Stromal cell of bone marrow (primary cell): ENCODE measurements around the gene RNU4-1.

Experiments
- DNase-seq: peaks from one replicate; pipeline ENCODE4 v3.0.0-alpha.2; 2012; ENCODE audit warnings: low read depth

RNU4-1 gene

GRCh38 chr12:120290609-120291305, 2.3 kb downstream of the RNU4-1 start:
- DNase-seq: no peak

DNA sequence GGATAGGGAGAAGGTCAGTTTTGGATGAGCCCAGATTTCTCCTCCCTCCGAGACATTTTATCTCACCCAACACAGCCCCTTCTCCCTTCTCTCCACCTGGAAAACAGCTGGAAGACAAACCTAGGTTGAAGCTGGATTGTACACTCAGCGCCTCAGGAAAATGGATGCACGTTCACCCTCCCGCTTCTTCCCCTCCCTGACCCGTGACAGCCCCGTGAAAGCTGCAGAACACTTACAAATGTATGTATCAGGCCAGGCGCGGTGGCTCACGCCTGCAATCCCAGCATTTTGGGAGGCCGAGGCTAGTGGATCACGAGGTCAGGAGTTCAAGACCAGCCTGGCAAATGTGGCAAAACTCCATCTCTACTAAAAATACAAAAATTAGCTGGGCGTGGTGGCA, 5.5 kb downstream of the RNU4-1 start:
- no peak for DNase-seq

DNA sequence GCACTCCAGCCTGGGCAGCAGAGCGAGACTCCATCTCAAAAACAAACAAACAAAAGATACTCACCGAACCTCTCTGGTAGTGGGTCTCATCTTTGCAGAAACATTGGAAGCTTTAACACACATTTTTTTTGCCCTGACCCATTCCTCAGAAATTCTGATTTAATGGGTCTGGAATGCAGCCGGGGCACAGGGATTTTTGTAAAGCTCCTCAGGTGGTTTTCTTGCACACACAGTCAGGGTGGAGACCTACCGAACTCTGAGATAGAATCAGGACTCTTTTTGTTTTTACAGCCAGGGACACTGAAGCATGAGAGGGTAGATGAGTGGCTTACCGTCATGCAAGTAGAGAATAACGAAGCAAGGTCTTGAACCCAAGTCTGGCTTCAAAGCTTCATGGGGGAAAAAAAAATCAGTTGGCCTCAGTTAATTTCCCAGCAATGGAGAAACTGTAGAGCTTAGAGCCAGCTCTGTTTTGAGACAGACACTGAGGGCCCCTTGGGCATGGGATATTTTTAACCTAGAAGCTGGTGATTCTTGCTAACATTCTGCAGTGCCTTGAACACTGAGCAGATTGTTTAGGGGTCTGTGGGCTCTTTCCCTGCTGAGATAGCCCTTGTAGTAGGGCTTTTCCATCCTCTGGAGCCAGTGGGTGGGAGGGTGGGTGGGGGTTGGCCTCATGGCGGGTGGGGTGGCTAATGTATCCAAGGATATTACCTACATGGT, 6.1 kb downstream of the RNU4-1 start:
- DNase-seq: no peak

DNA sequence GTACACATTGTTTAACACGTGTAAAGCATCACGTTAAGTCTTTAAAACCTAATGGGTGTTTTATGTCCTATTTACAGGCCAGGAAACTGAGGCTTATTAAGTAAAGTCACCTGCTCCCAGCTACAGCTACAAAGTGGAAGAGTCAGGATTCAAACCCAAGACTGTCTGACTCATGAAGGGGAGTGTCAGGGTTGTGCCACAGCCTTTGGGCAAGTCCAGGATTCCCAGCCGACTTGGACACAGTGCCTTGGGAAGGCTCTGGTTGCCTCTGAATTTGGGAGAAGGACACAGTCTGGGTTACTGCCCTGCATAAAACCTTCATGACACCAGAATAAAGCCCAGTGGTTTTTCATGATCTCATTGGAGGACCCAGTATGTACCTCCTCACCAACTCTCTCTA, 8.7 kb downstream of the RNU4-1 start:
- DNase-seq: no peak

DNA sequence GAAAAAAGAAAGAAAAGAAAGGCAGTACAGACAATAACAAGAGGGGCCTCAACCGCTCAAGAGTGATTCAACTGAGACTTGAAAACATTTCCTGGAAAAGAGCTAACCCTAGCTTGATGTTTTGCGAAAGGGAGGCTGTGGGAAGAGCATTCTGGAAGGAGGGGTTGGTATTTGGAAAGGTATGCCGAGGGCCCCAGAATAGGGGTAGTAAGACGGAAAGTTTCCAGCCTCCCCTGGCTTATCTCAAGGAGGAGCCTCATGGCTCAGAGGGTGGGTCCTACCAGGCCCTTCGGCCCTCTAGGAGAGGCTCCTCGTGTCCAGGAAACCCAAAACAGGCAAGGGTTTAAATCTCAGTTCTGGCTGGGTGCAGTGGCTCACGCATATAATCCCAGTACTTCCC, 9.7 kb downstream of the RNU4-1 start:
- DNase-seq: no peak

DNA sequence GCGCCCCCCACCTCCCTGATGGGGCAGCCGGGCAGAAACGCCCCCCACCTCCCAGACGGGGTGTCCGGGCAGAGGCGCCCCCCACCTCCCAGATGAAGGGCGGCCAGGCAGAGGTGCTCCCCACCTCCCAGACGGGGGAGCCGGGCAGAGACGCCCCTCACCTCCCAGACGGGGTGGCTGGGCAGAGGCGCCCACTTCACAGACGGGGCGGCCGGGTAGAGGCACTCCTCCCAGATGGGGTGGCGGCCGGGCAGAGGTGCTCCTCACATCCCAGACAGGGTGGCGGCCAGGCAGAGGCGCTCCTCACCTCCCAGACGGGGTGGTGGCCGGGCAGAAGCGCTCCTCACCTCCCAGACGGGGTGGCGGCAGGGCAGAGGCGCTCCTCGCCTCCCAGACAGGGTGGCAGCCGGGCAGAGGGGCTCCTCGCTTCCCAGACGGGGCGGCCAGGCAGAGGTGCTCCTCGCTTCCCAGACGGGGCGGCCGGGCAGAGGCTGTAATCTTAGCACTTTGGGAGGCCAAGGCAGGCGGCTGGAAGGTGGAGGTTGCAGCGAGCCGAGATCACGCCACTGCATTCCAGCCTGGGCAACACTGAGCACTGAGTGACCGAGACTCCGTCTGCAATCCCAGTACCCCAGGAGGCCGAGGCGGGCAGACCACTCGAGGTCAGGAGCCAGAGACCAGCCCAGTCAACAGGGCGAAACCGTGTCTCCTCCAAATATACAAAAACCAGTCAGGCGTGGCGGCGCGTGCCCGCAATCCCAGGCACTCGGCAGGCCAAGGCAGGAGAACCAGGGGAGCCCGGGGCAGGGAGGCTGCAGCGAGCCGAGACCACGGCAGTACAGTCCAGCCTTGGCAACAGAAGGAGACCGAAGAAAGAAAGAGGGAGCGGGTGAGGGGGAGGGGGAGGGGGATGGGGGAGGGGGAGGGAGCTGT, 14.6 kb downstream of the RNU4-1 start:
- DNase-seq: no peak

DNA sequence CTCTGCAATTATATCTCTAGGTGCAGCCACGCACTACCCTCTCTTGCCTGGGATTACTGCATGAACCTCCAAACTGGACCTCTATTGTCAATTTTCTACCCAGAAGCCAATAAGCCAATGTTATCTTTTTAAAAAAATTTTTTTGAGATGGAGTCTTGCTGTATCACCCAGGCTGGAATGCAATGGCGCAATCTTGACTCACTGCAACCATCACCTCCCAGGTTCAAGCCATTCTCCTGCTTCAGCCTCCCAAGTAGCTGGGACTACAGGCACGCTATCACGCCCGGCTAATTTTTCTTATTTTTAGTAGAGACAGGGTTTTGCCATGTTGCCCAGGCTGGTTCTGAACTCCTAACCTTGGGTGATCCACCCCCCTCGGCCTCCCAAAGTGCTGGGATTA, 16.3 kb downstream of the RNU4-1 start:
- no peak for DNase-seq

- no peak for DNase-seq
Measured at GRCh38 chr12:120267736-120268135, 25.3 kb downstream of the RNU4-1 start.

DNA sequence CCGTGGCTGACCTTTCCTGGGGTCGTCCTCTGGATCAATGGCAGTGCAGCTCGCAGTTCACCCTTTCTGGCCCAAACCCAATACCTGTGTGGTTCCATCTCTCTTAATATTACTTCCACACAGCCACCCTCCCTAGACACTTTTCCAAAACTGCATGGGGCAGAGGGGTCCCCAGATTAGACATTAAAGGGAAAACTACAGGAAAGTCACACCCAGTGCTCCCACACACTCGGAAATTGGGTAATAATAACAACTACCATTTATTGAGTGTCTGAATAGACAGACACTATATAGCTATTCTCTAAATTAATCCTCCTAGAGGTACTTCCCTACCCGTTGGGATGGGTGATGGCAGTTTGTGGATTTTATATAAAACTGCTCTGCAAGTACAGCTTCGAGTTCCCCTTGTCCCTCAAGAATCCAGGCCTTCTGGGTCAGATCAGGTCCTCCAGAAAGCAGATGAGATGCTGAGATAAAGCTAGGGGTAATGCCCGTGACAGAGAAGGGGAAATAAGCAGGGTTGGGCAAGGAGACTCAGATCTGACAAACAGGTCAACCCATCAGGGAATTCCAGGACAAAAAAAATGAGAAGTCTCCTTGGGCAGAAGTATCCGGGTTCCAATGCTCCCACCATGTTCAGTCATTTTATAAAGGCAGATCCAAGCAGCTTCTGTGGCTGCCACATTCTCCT, 26.7 kb downstream of the RNU4-1 start:
- no peak for DNase-seq

GRCh38 chr12:120265473-120266179, 27.4 kb downstream of the RNU4-1 start, which contains the start of gene PXN:
PXN (minus strand) TSS chr12:120265730; CDS start chr12:120265629, 101 bp downstream.
- DNase-seq: peak; percentile 47

GRCh38 chr12:120264904-120265472, 28.0 kb downstream of the RNU4-1 start:
- no peak for DNase-seq

- no peak for DNase-seq
Measured at GRCh38 chr12:120264086-120264903, 28.7 kb downstream of the RNU4-1 start.

GRCh38 chr12:120263748-120264085, 29.3 kb downstream of the RNU4-1 start:
- no peak for DNase-seq

DNA sequence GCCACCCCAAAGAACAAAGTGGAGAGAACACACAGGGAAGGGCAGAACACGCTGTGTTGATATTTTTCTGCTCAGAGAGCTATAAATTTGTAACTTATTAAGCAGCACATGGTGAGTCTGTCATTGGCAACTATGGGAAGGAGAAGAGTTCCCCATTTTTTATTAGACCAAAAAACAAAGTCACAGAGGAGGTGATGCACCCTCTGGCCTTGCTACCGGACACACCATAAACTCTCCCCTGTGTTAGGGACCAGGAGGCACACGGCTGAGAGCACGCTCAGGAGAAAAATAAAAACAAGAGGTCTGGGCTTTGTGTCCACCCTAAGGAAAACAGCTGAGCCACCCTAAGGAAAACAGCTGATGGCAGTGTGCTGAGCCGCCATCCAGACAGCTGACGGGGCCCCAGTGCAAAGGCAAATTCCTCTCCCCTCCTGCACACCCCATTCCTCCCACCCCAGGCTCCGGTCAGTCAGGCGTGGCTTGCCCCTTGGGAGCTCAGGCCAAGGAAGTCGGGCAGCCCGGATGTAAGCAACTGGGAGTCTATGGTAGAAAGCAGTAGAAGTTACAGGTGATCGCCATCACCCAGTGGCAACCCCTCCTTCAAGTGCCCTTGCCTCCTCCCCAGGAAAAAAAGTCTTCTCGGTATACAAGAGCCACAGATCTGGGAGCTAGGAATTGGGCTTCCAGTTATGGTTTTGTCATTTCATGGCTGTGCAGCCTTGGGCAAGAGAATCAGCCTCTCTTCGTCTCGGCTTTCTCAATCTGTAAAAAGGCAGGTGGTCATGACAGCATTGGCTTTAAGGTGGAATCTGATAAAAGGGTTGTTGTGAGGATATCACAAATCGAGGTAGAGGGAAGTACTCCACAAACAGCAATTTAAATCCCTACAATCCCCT, 29.9 kb downstream of the RNU4-1 start:
- no peak for DNase-seq

DNA sequence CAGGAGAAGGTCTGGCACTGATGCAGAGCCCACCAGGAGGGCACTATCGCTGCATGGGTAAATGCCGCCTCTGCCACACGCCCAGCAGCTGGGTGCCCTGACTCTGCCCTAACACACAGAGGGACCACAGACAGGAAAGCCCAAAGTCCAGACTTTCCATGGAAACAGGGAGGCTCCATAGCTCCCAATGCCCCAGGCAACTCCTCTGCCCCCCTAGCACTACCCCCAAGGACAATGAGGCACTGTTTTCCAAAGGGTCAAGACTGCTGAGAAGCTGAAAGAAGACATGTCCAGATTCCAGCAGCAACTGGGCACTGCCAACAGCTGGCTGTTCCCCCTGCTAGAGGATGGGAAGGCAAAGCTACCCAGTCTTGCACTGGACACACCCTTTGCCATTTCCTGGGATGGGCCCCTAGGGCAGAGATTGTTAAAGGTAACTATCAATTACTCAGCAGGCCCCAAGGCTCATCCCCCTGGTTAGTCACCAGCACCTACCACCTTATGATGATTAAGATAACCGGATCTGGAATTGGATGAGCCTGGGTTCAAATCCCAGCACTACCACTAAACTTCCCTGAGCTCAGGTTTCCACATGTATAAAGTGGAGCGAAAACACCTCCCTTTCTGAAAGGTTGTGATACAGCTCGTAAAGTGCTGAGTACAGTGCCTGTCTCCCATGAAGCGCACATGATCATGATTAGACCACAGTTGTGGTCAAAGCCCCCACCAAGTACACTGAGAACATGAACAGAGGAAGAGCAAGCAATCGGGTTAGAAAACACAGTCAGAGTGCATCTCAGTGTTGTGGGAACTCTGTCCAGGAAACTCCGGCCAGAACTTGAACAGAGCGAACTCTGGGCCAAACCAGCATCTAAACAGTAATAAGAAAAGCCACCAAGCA, 30.8 kb downstream of the RNU4-1 start:
- no peak for DNase-seq

- DNase-seq: no peak
Measured at GRCh38 chr12:120260607-120261006, 32.4 kb downstream of the RNU4-1 start.

DNA sequence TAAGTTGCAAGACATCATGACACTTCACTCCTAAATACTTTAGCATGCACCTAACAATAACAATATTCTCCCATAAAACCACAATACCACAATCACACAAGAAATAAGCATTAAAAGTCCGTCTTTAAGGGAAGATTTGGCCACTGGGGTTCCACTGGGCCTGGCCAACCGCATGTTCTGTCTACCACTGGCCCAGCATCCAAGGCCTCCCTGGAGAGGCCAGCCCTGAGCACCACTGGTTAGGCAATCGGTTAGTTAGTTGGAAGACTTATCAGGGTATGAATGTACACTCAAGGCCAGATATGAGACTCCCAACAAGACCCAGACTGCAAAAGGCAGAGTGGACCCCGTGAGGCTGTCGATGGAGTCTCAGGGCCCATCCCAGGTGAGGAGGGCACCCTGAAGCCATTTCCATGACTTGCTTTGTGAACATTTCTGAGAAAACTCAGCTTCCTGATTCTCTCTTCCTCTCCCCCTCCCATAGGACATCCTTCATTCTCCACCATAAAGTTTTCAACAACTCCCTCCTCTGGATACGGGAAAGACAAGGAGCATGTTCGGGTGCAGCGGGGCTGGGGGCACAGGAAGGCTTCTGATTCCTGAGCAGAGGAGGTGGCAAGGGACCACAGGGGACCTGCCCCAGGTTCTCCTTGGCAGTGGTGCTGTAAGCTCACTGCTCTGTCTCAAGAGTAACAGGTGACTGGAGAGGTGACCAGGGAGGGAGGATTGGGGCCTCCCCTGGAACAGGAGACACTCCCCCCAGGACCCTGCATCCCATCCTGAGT, 33.4 kb downstream of the RNU4-1 start:
- DNase-seq: peak; percentile 65
